GM13976 (cell line): ENCODE measurements around the gene SAMD3.

Experiments
- DNase-seq: peaks from one replicate; pipeline ENCODE4 v3.0.0; 2012; ENCODE audit warnings: low spot score
- in situ Hi-C: fragments of 300-500 bp; cut with MboI; formaldehyde crosslinking; loops from one replicate; pipeline ENCODE4 v1.12.0; 2022; ENCODE audit warnings: low sequenced_read_pairs, mixed read lengths, inconsistent platforms; ENCODE audit not compliant: unreplicated experiment
- TF ChIP-seq, protein P1 (sequence below): IDR thresholded peaks from 2 replicates; pipeline ENCODE4 v1.5.1; 2012; ENCODE audit warnings: borderline replicate concordance, mild to moderate bottlenecking; ENCODE audit not compliant: insufficient read depth; ENCODE audit errors: extremely low read depth, missing control alignments, control extremely low read depth

Gene SAMD3

DNA sequence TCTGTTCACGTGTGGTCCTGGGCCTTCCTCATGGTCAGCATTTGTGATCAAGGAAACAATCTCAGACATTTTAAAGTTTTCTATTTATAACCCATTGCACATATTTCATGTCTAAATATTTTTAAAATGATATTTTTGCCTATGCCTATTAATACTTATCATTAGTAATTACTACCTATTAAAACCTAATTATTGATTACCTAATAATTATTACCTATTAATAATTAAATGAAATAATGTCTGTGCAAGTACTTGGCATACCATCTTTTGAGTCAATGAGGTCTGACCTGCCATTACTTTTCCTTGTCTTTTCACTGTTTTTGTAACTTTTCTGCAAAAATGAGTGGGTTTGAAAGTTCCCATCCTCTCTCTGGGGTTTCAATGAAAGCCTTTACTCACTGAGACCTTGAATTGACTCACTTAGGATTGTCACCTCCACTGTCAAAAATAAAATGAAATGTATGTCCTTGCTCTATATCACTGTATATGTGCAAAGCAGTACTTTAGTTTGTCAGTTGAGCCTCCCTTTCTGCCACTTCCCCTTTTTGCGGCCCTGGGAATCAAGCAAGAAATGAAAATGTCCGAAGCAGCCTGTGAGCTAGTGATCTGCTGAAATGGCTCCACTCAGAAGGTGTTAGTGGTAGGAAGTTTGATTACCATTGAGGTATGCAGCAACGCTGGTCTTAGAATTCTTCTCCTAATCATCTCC lies 116.6 kb downstream of the SAMD3 start:
- in situ Hi-C loops: no loop called here
- TF ChIP-seq, protein P1, sequence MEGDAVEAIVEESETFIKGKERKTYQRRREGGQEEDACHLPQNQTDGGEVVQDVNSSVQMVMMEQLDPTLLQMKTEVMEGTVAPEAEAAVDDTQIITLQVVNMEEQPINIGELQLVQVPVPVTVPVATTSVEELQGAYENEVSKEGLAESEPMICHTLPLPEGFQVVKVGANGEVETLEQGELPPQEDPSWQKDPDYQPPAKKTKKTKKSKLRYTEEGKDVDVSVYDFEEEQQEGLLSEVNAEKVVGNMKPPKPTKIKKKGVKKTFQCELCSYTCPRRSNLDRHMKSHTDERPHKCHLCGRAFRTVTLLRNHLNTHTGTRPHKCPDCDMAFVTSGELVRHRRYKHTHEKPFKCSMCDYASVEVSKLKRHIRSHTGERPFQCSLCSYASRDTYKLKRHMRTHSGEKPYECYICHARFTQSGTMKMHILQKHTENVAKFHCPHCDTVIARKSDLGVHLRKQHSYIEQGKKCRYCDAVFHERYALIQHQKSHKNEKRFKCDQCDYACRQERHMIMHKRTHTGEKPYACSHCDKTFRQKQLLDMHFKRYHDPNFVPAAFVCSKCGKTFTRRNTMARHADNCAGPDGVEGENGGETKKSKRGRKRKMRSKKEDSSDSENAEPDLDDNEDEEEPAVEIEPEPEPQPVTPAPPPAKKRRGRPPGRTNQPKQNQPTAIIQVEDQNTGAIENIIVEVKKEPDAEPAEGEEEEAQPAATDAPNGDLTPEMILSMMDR: no peak
- peak; percentile 29 for DNase-seq

DNA sequence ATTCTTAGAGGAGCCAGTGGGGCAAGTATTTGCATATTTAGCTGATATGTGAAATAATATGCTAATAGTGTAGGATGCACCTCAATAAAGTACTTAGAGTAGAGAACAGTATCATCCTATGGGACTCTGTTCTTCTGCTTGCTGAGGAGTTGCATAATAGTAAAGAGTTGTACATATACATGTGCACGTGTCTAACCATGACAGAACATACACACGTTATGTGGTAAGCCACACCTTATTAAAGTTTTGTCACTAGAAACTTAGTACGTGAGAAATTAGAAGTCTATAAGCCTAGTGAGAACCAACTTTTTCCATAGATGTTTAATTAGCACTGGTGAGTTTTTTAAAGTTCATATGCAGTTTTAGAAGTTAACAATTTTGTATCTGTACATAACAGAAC lies 123.6 kb downstream of the SAMD3 start:
- no peak for DNase-seq
- in situ Hi-C loops: no loop called here
- TF ChIP-seq, protein P1: no peak

DNA sequence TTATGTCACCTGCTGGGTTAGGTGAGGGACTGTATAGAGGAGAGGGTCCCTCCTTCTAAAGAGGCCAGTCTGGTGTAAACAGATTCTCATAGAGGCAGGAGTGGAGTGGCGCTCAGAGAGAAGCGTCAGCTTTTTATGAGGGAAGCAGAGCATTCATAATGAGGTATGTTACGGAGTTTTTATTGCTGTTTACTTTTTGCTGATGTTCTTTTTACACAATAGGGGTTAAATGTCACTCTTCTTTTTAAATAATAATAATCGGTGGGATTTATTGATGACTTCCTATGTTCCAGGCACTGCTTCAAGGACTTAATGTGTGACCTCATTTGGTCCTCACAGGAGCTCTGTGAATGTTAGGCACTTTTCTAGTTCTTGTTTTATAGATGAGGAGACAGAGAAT lies 124.4 kb downstream of the SAMD3 start:
- TF ChIP-seq, protein P1: no peak
- DNase-seq: no peak
- in situ Hi-C loops: no loop called here
